Liver (tissue), 9 donors: Measurements from ENCODE around the gene CRISP1. TPM values are rescaled to one million over a fixed set of nuclear protein-coding genes. Genes with fewer than 3 reads are reported as not detected.

Source experiments
- DNase-seq: peaks from one replicate; pipeline ENCODE4 v3.0.0-alpha.2; 2017; ENCODE audit warnings: low spot score
- H3K27ac ChIP-seq, 2 donors: one replicate each; pipeline ENCODE4 v1.7.0; 2013; ENCODE audit warnings: inconsistent platforms in 2 of 2, low read length in 2 of 2, control low read depth in 1 of 2, low read depth in 1 of 2, mild to moderate bottlenecking in 1 of 2
- H3K27me3 ChIP-seq, 4 donors: one replicate each; pipeline versions ENCODE4 v1.6.1 to v1.7.0; 2013; ENCODE audit warnings: low read length in 3 of 4, inconsistent platforms in 1 of 4, mild to moderate bottlenecking in 1 of 4, moderate library complexity in 1 of 4; ENCODE audit not compliant: control insufficient read depth in 4 of 4, insufficient read depth in 4 of 4
- H3K36me3 ChIP-seq, 4 donors: one replicate each; pipeline versions ENCODE4 v1.6.1 to v1.7.0; 2013; ENCODE audit warnings: low read length in 3 of 4, mild to moderate bottlenecking in 3 of 4, low read depth in 1 of 4, moderate library complexity in 1 of 4; ENCODE audit not compliant: control insufficient read depth in 4 of 4, insufficient read depth in 3 of 4
- H3K4me1 ChIP-seq, 4 donors: one replicate each; pipeline versions ENCODE4 v1.6.1 to v1.7.0; 2013; ENCODE audit warnings: low read length in 3 of 4, mild to moderate bottlenecking in 3 of 4, moderate library complexity in 1 of 4; ENCODE audit not compliant: control insufficient read depth in 4 of 4, insufficient read depth in 4 of 4
- H3K4me3 ChIP-seq, 3 donors: one replicate each; pipeline versions ENCODE4 v1.6.1 to v1.7.0; 2013; ENCODE audit warnings: low read length in 3 of 3, control low read depth in 1 of 3, low read depth in 1 of 3, mild to moderate bottlenecking in 1 of 3
- H3K9ac ChIP-seq, 2 donors: one replicate each; pipeline ENCODE4 v1.7.0; 2013; ENCODE audit warnings: low read length in 2 of 2, mild to moderate bottlenecking in 2 of 2, moderate library complexity in 2 of 2, control low read depth in 1 of 2, low read depth in 1 of 2
- H3K9me3 ChIP-seq, 4 donors: one replicate each; pipeline versions ENCODE4 v1.6.1 to v1.7.0; 2013; ENCODE audit warnings: low read length in 3 of 4; ENCODE audit not compliant: control insufficient read depth in 4 of 4
- ATF3 ChIP-seq: IDR thresholded peaks from 2 replicates; pipeline ENCODE4 v1.6.1; 2016; ENCODE audit warnings: antibody characterized with exemption
- CTCF ChIP-seq: fragments of 150-350 bp; IDR thresholded peaks from 2 replicates; pipeline ENCODE4 v1.5.1; 2017; ENCODE audit warnings: improper control_type of control experiment, low read depth, low read length; ENCODE audit not compliant: missing input control
- EGR1 ChIP-seq, 2 donors: IDR thresholded peaks; 2 replicates each; pipeline ENCODE4 v1.6.1; 2016 to 2018; ENCODE audit warnings: antibody characterized with exemption in 2 of 2, low read depth in 2 of 2
- FOXA1 ChIP-seq: IDR thresholded peaks from 2 replicates; pipeline ENCODE4 v1.6.1; 2016; ENCODE audit warnings: antibody characterized with exemption
- FOXA2 ChIP-seq: IDR thresholded peaks from 2 replicates; pipeline ENCODE4 v1.6.1; 2016; ENCODE audit warnings: antibody characterized with exemption
- GABPA ChIP-seq, 2 donors: IDR thresholded peaks in 1 of 2; conservative IDR thresholded peaks in 1 of 2; 2 replicates each; pipeline ENCODE4 v1.6.1; 2016; ENCODE audit warnings: antibody characterized with exemption in 2 of 2, mild to moderate bottlenecking in 1 of 2, moderate library complexity in 1 of 2
- HNF4A ChIP-seq, 2 donors: conservative IDR thresholded peaks; 2 replicates each; pipeline ENCODE4 v1.6.1; 2016; ENCODE audit warnings: antibody characterized with exemption in 2 of 2, mild to moderate bottlenecking in 2 of 2
- HNF4G ChIP-seq: IDR thresholded peaks from 2 replicates; pipeline ENCODE4 v1.6.1; 2016; ENCODE audit warnings: antibody characterized with exemption
- JUND ChIP-seq, 2 donors: IDR thresholded peaks; 2 replicates each; pipeline ENCODE4 v1.6.1; 2016; ENCODE audit warnings: antibody characterized with exemption in 2 of 2
- MAX ChIP-seq: IDR thresholded peaks from 2 replicates; pipeline ENCODE4 v1.6.1; 2016; ENCODE audit warnings: antibody characterized with exemption
- NR2F2 ChIP-seq: IDR thresholded peaks from 2 replicates; pipeline ENCODE4 v1.6.1; 2016; ENCODE audit warnings: antibody characterized with exemption
- RAD21 ChIP-seq, 2 donors: IDR thresholded peaks; 2 replicates each; pipeline ENCODE4 v1.6.1; 2016; ENCODE audit warnings: antibody characterized with exemption in 2 of 2, mild to moderate bottlenecking in 2 of 2
- REST ChIP-seq: IDR thresholded peaks from 2 replicates; pipeline ENCODE4 v1.6.1; 2016; ENCODE audit warnings: antibody characterized with exemption, mild to moderate bottlenecking
- RXRA ChIP-seq, 2 donors: IDR thresholded peaks; 2 replicates each; pipeline ENCODE4 v1.6.1; 2017 to 2018; ENCODE audit warnings: antibody characterized with exemption in 2 of 2, mild to moderate bottlenecking in 1 of 2
- SP1 ChIP-seq: IDR thresholded peaks from 2 replicates; pipeline ENCODE4 v1.6.1; 2018; ENCODE audit warnings: antibody characterized with exemption, mild to moderate bottlenecking
- TAF1 ChIP-seq: conservative IDR thresholded peaks from 2 replicates; pipeline ENCODE4 v1.6.1; 2016; ENCODE audit warnings: antibody characterized with exemption, mild to moderate bottlenecking
- YY1 ChIP-seq: IDR thresholded peaks from 2 replicates; pipeline ENCODE4 v1.6.1; 2016; ENCODE audit warnings: antibody characterized with exemption, mild to moderate bottlenecking
- ZBTB33 ChIP-seq: IDR thresholded peaks from 2 replicates; pipeline ENCODE4 v1.6.1; 2016; ENCODE audit warnings: antibody characterized with exemption
- WGBS: extraction: QIAGEN DNeasy Blood & Tissue Kit; methylation state at CpG from one replicate; pipeline ENCODE4 v1.1.7; 2013; 5-methylcytosine and 5-hydroxymethylcytosine counted together
- polyA plus RNA-seq, 2 donors: library from polyadenylated mRNA; stranded (reverse) in 1 of 2; unstranded in 1 of 2; fragments of 200-250 nt in 1 of 2; fragments of >200 nt in 1 of 2; fragmentation: Nextera tagmentation in 1 of 2; extraction: Ambion mirVana in 1 of 2; gene quantifications; one replicate each; pipeline versions ENCODE4 v1.2.1 to v1.2.3, GENCODE V29; 2013 to 2015
- total RNA-seq, 2 donors: library from RNA; depleted of rRNA; stranded (reverse); fragments of >200 nt; gene quantifications; one replicate each; pipeline ENCODE4 v1.2.3, GENCODE V29; 2014
- donor health status: healthy.
- donor health status: healthy.
- donor health status: healthy.
- donor health status: healthy.
- donor health status: healthy.

CRISP1 gene
- total and polyA plus RNA-seq, 4 donors: not detected

GRCh38 chr6:49913636-49914375 is 47.5 kb upstream of the CRISP1 start:
- H3K9ac ChIP-seq: no peak overlapping the region
- 75% methylated on average over 6 of the region's 6 CpGs for WGBS

GRCh38 chr6:49912196-49912595 is 45.9 kb upstream of the CRISP1 start:
- Histone ChIP-seq H3K27ac (no peak overlapping the region), H3K4me1 (no peaks in the 10 kb centered on the region), H3K27me3 (no peaks in the 10 kb centered on the region), H3K4me3 (no peak overlapping the region), H3K9ac (no peak overlapping the region), H3K36me3 (no peaks in the 10 kb centered on the region), H3K9me3 (no peaks in the 10 kb centered on the region)
- no peak for DNase-seq
- 78% methylated on average over 1 of the region's 1 CpG for WGBS
- TF ChIP-seq EGR1 (IDR thresholded peaks at IDR 0.05; ENCODE audit: low read depth in 2 of 2) (no peak), HNF4G (no peak), CTCF (no peak), RAD21 (IDR thresholded peaks at IDR 0.05) (no peak), REST (no peak), TAF1 (no peak), YY1 (no peak), SP1 (no peak), ATF3 (no peak), NR2F2 (no peak), FOXA2 (no peak), JUND (IDR thresholded peaks at IDR 0.05) (no peak), RXRA (IDR thresholded peaks at IDR 0.05) (no peak), HNF4A (conservative IDR thresholded peaks at IDR 0.05) (no peak), ZBTB33 (no peak), FOXA1 (no peak)

More at GRCh38 chr6:49913636-49914375, 47.5 kb upstream of the CRISP1 start:
- TF ChIP-seq ZBTB33 (no peak), FOXA2 (no peak), RAD21 (IDR thresholded peaks at IDR 0.05) (no peak), HNF4A (conservative IDR thresholded peaks at IDR 0.05) (no peak), ATF3 (no peak), GABPA (IDR thresholded peaks at IDR 0.05 in 1 of 2, conservative IDR thresholded peaks at IDR 0.05 in 1 of 2) (no peak), MAX (no peak), HNF4G (no peak)
- DNase-seq: no peak
- H3K27ac ChIP-seq: no peak overlapping the region
- H3K4me3 ChIP-seq: no peak overlapping the region
- H3K36me3 ChIP-seq: no peaks in the 10 kb centered on the region
- H3K27me3 ChIP-seq: no peaks in the 10 kb centered on the region
- H3K4me1 ChIP-seq: no peaks in the 10 kb centered on the region
- H3K9me3 ChIP-seq: no peaks in the 10 kb centered on the region
